Activated CD8-positive, alpha-beta T cell treated with anti-CD3 and anti-CD28 coated beads for 36 hours (primary cell): ENCODE measurements around the gene ARG2. TPM values are rescaled to one million over a fixed set of nuclear protein-coding genes. Genes with fewer than 3 reads are reported as not detected.

Experiments
- ATAC-seq: fragments of 200-7000 bp; cut with Tn5 transposase; one replicate; pipeline ENCODE4 v1.10.0; 2021; ENCODE audit warnings: mild to moderate bottlenecking, moderate library complexity
- CTCF ChIA-PET: fragments of 350-600 bp; sonication (Branson Sonifier 250); formaldehyde crosslinking; loops from one replicate; lab custom pipeline; 2021; ENCODE audit warnings: antibody characterized with exemption; lab: Charles Lee
- POLR2A ChIA-PET: fragments of 350-600 bp; sonication (Branson Sonifier 250); formaldehyde crosslinking; loops from one replicate; lab custom pipeline; 2021; ENCODE audit warnings: antibody characterized with exemption; lab: Charles Lee
- DNase-seq: peaks from one replicate; pipeline ENCODE4 v3.0.0-alpha.2; 2020
- H3K27ac Mint-ChIP-seq: one replicate; pipeline ENCODE4 v1.8.0; 2021; ENCODE audit warnings: mild to moderate bottlenecking, mixed read lengths
- H3K27me3 Mint-ChIP-seq: one replicate; pipeline ENCODE4 v1.8.0; 2021; ENCODE audit warnings: mixed read lengths
- H3K36me3 Mint-ChIP-seq: one replicate; pipeline ENCODE4 v1.8.0; 2021; ENCODE audit warnings: low read depth, mixed read lengths
- H3K4me1 Mint-ChIP-seq: one replicate; pipeline ENCODE4 v1.8.0; 2021; ENCODE audit warnings: low read depth, mixed read lengths
- H3K4me3 Mint-ChIP-seq: one replicate; pipeline ENCODE4 v1.8.0; 2021; ENCODE audit warnings: mild to moderate bottlenecking, moderate library complexity, mixed read lengths
- H3K9me3 Mint-ChIP-seq: one replicate; pipeline ENCODE4 v1.8.0; 2021; ENCODE audit warnings: mixed read lengths
- intact Hi-C: fragments of 100-400 bp; cut with micrococcal nuclease; formaldehyde crosslinking; loops from one replicate; pipeline ENCODE4 v1.10.0; 2022
- total RNA-seq, 2 experiments: library from RNA; stranded (reverse); gene quantifications; one replicate each; pipeline ENCODE4 v1.2.3, GENCODE V29; 2021
- TF ChIP-seq, protein P1 (sequence below): fragments of 200-600 bp; IDR thresholded peaks from one replicate; pipeline ENCODE4 v1.8.0; 2022; ENCODE audit warnings: antibody characterized with exemption, mild to moderate bottlenecking

Gene ARG2
- total RNA-seq, 2 experiments from 2014 or later = 9.9 TPM

DNA sequence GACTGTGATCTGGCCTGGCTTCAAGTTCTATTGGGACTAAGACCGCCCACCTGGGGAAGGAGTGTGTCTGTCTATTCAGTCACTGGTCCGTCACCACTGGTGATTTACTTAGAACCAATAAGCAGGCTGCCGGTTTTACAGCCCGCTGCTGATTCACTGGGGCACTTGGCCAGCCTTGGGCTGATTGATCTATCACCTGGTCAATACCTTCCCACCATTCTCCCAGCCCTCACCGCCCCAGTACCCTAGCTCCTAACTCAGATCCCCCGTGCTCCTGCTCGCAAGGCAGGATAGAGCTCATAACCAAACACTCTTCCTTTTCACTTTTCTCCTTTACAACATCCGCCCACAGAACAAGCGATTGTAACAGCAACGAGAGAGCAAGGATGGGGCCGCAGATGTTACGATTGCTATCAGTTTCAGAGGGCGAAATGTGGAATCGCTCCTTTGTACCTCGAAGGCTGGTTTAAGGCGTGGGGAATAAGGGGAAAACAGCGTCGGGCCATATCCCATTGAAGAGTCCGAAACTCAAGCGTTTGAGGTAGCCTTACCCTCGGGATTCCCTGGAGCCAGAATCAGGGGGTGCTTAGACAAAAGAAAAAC is 75.2 kb downstream of the ARG2 start:
- Mint-ChIP-seq H3K27ac (peak overlapping the region; percentile 95), H3K27me3 (no peaks in the 10 kb centered on the region), H3K4me1 (peaks cover 28% of the 10 kb centered on the region), H3K9me3 (no peaks in the 10 kb centered on the region), H3K4me3 (peak overlapping the region; percentile 85), H3K36me3 (peaks cover 31% of the 10 kb centered on the region)
- intact Hi-C loops = no loop called here
- ATAC-seq (peak; percentile 90), DNase-seq (peak; percentile 94)
- TF ChIP-seq, protein P1, sequence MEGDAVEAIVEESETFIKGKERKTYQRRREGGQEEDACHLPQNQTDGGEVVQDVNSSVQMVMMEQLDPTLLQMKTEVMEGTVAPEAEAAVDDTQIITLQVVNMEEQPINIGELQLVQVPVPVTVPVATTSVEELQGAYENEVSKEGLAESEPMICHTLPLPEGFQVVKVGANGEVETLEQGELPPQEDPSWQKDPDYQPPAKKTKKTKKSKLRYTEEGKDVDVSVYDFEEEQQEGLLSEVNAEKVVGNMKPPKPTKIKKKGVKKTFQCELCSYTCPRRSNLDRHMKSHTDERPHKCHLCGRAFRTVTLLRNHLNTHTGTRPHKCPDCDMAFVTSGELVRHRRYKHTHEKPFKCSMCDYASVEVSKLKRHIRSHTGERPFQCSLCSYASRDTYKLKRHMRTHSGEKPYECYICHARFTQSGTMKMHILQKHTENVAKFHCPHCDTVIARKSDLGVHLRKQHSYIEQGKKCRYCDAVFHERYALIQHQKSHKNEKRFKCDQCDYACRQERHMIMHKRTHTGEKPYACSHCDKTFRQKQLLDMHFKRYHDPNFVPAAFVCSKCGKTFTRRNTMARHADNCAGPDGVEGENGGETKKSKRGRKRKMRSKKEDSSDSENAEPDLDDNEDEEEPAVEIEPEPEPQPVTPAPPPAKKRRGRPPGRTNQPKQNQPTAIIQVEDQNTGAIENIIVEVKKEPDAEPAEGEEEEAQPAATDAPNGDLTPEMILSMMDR = no peak
- CTCF ChIA-PET = interaction anchor here (1.1 to 3.6 kb wide), 5 partner anchors 9 to 95 kb away, joined by 3 to 23 read pairs (median 5); partner anchors contain the start of genes ARG2 and PIGH
- POLR2A ChIA-PET = interaction anchor here (0.6 to 4.5 kb wide), 9 partner anchors 12 to 1186 kb away, joined by 3 to 30 read pairs (median 4); partner anchors contain the start of gene VTI1B

DNA sequence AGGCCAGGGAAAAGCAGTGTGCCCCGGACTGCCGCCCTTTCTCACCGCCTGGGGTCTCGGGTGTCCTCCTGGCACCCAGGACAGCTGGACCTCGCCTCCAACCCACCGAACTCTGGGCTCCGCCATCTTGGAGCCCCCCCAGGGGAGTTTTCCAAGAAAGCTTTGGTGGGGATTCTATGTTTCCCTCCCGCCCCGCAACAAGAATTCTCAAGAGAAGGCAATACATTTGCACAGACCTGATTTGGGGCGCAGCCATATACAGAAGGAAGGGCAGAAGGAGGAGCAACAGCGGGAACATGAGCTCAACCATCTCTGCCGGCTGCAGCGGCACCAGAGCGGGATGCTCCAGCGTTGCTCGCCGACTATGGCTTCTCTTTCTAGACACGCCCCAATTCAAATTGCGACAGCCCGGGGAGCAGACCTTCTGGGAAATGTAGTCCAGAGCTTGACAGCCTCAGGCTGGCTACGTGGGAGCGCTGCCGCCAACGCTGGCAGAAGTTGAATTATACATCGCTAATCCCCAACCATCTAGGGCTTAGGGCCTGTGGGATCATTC is 75.8 kb downstream of the ARG2 start, which contains the start of gene RDH11:
TSS of gene RDH11 (minus strand) at position 371 of the 556 bp plus-strand sequence. CDS start at position 310, 61 bp downstream.
- peak; percentile 89 for ATAC-seq

DNA sequence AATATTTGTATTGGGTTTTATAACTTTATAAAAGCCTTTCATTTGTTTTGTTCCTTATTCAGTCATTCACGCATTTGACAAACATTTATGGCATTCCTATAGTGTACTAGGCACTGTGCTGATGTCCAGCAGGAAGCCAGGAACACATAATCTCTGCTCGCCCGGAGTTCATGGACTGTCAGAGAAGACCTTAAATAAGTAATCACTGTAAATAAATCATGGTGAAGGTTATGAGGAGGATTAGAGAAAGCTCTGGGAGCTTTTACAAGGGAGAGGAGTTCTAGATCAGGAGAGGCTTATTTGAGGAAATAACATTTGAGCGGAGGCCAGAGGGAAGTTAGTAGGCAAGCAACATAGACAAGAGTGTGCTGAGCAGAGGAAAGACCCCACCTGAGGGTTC is 77.3 kb downstream of the ARG2 start:
- no peaks in the 10 kb centered on the region for H3K27me3 Mint-ChIP-seq
- no peaks in the 10 kb centered on the region for H3K9me3 Mint-ChIP-seq
- ATAC-seq = no peak
- no peak overlapping the region for H3K4me3 Mint-ChIP-seq
- peaks cover 10% of the 10 kb centered on the region for H3K36me3 Mint-ChIP-seq
- peaks cover 22% of the 10 kb centered on the region for H3K4me1 Mint-ChIP-seq
- DNase-seq = no peak
- ChIA-PET CTCF (interaction anchor here (1.6 kb wide), 1 partner anchor 23 kb away, joined by 4 read pairs; no protein-coding TSS in a partner anchor), POLR2A (no interaction called here)
- TF ChIP-seq, protein P1 = no peak
- no peak overlapping the region for H3K27ac Mint-ChIP-seq
- intact Hi-C loops = no loop called here

More for the DNA sequence above, 75.8 kb downstream of the ARG2 start, which contains the start of gene RDH11:
- intact Hi-C loops = no loop called here
- H3K9me3 Mint-ChIP-seq = no peaks in the 10 kb centered on the region
- H3K27ac Mint-ChIP-seq = peak within 1 kb of the TSS; percentile 95
- DNase-seq = peak; percentile 90
- TF ChIP-seq, protein P1 = no peak
- peaks cover 25% of the 10 kb centered on the region for H3K36me3 Mint-ChIP-seq
- H3K27me3 Mint-ChIP-seq = no peaks in the 10 kb centered on the region
- peak within 1 kb of the TSS; percentile 85 for H3K4me3 Mint-ChIP-seq
- H3K4me1 Mint-ChIP-seq = peaks cover 24% of the 10 kb centered on the region
- ChIA-PET CTCF (interaction anchor here (1.1 to 3.6 kb wide), 4 partner anchors 9 to 95 kb away, joined by 3 to 23 read pairs (median 12); partner anchors contain the start of genes ARG2 and PIGH), POLR2A (interaction anchor here (0.6 to 4.5 kb wide), 9 partner anchors 12 to 1187 kb away, joined by 3 to 30 read pairs (median 4); partner anchors contain the start of genes RAD51B and VTI1B)

DNA sequence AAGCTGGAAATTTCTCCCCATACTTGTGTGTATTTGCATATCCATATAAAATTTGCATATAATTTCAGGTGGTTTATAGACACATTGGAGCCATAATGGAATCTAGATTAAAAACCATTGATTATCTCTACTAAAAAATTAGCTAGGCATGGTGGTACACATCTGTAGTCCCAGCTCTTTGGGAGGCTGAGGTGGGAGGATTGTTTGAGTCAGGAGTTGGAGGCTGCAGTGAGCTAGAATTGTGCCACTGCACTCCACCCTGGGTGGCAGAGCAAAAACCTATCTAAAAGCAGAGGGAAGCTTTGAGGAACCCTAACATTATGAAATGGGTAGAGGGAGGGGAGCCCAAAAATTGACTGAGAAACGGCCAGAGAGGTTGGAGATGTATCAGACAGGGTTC is 78.5 kb downstream of the ARG2 start:
- ATAC-seq = no peak
- no peak overlapping the region for H3K27ac Mint-ChIP-seq
- TF ChIP-seq, protein P1 = no peak
- ChIA-PET POLR2A (interaction anchor here (0.7 kb wide), 1 partner anchor 27 kb away, joined by 3 read pairs; no protein-coding TSS in a partner anchor), CTCF (interaction anchor here (1.6 to 2.3 kb wide), 2 partner anchors 25 to 79 kb away, joined by 4 to 10 read pairs; partner anchors contain the start of gene ARG2)
- H3K36me3 Mint-ChIP-seq = peaks cover 2% of the 10 kb centered on the region
- DNase-seq = no peak
- peaks cover 13% of the 10 kb centered on the region for H3K4me1 Mint-ChIP-seq
- no peaks in the 10 kb centered on the region for H3K27me3 Mint-ChIP-seq
- intact Hi-C loops = no loop called here
- no peaks in the 10 kb centered on the region for H3K9me3 Mint-ChIP-seq
- no peak overlapping the region for H3K4me3 Mint-ChIP-seq

Other genes with a start within 250 kb of the ARG2 start
- gene PLEK2, start 207.8 kb upstream of the ARG2 start, total RNA-seq = 1 to 10 TPM in 1 of 2 experiments, not detected in 1; 1.0 TPM
- 1 to 10 TPM; 1.6 to 2.3 TPM for gene TMEM229B, start 131.2 kb upstream of the ARG2 start, total RNA-seq
- 1 to 10 TPM; 4.8 to 6.7 TPM for gene PLEKHH1, start 86.6 kb upstream of the ARG2 start, total RNA-seq
- 10 to 100 TPM; 20.3 to 21.9 TPM for gene PIGH, start 19.7 kb upstream of the ARG2 start, total RNA-seq
- 10 to 100 TPM; 57.3 to 59.7 TPM for gene VTI1B, start 54.7 kb downstream of the ARG2 start, total RNA-seq
- gene RDH11, start 75.8 kb downstream of the ARG2 start, total RNA-seq = 10 to 100 TPM; 78.9 to 83.2 TPM
- not detected for gene RDH12, start 82.0 kb downstream of the ARG2 start, total RNA-seq
- gene ZFYVE26, start 196.7 kb downstream of the ARG2 start, total RNA-seq = 10 to 100 TPM; 14.4 to 16.8 TPM
- 10 to 100 TPM; 38.2 to 40.6 TPM for gene RAD51B, start 199.9 kb downstream of the ARG2 start, total RNA-seq